Measurements from ENCODE around the gene BDH1.
"Not testable (repeated sequence)": the region's sequence is repeated elsewhere in the genome, so short reads cannot be mapped to it uniquely, and the experiment has no call there.

- TF ChIP-seq CTCF (conservative IDR thresholded peaks at IDR 0.05; ENCODE audit: low read depth, low read length); EZH2 (IDR thresholded peaks at IDR 0.05; ENCODE audit: borderline replicate concordance, low read depth, low read length, poor library complexity, severe bottlenecking): not testable (repeated sequence)
Observed at GRCh38 chr3:197574396-197574991, 18.7 kb upstream of the BDH1 start.

Data from A673 (cell line).